ENCODE measurements around the gene SLFN14.

SLFN14 gene

DNA sequence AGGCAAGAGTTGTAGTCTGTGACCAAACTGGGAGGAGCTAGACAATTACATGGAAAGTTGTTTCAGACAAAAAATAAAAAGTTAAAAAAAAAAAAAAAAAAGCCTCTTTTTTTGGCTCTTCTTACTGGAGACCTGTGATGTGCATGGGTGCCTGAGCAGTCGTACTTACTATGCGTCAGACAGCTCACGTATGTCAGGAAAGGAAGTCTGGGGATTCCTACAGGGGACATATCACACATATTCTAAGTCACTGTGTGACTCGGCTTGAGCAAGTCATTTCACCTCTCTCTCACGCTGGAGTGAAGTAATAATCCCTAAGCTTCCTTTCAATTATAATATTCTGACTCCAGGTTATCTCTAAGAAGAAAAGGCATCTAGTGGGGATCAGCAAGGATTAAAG lies 6.0 kb downstream of the SLFN14 start:
- no peak overlapping the region for H3K4me3 ChIP-seq (ENCODE audit: low read depth, low read length)
- ChIA-PET POLR2A (interaction anchor here (0.6 kb wide), 1 partner anchor 9 kb away, joined by 4 read pairs; no protein-coding TSS in a partner anchor), CTCF (interaction anchor here (0.6 to 2.0 kb wide), 7 partner anchors 11 to 316 kb away, joined by 3 to 8 read pairs (median 3); no protein-coding TSS in a partner anchor)
- TF ChIP-seq, protein P1, sequence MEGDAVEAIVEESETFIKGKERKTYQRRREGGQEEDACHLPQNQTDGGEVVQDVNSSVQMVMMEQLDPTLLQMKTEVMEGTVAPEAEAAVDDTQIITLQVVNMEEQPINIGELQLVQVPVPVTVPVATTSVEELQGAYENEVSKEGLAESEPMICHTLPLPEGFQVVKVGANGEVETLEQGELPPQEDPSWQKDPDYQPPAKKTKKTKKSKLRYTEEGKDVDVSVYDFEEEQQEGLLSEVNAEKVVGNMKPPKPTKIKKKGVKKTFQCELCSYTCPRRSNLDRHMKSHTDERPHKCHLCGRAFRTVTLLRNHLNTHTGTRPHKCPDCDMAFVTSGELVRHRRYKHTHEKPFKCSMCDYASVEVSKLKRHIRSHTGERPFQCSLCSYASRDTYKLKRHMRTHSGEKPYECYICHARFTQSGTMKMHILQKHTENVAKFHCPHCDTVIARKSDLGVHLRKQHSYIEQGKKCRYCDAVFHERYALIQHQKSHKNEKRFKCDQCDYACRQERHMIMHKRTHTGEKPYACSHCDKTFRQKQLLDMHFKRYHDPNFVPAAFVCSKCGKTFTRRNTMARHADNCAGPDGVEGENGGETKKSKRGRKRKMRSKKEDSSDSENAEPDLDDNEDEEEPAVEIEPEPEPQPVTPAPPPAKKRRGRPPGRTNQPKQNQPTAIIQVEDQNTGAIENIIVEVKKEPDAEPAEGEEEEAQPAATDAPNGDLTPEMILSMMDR (IDR thresholded peaks at IDR 0.05; ENCODE audit: insufficient read depth, low read length, missing control alignments): no peak
- no peak for DNase-seq (ENCODE audit: low read depth, low spot score)

- TF ChIP-seq, protein P1 (IDR thresholded peaks at IDR 0.05; ENCODE audit: insufficient read depth, low read length, missing control alignments): no peak
- ChIA-PET POLR2A (no interaction called here), CTCF (interaction anchor here (0.6 to 1.2 kb wide), 5 partner anchors 11 to 240 kb away, joined by 3 to 4 read pairs (median 3); no protein-coding TSS in a partner anchor)
These were observed 7.3 kb downstream of the SLFN14 start for GRCh38 chr17:35553310-35553709.

GRCh38 chr17:35548978-35549377 lies 11.6 kb downstream of the SLFN14 start:
- POLR2A ChIA-PET: no interaction called here
- H3K4me3 ChIP-seq (ENCODE audit: low read depth, low read length): no peak overlapping the region
- DNase-seq (ENCODE audit: low read depth, low spot score): no peak
- CTCF ChIA-PET: interaction anchor here (1.1 to 4.1 kb wide), 4 partner anchors 8 to 236 kb away, joined by 3 to 27 read pairs (median 4); no protein-coding TSS in a partner anchor
- TF ChIP-seq, protein P1 (IDR thresholded peaks at IDR 0.05; ENCODE audit: insufficient read depth, low read length, missing control alignments): no peak

More at GRCh38 chr17:35553310-35553709, 7.3 kb downstream of the SLFN14 start:
- no peak for DNase-seq (ENCODE audit: low read depth, low spot score)
- H3K4me3 ChIP-seq (ENCODE audit: low read depth, low read length): no peak overlapping the region

DNA sequence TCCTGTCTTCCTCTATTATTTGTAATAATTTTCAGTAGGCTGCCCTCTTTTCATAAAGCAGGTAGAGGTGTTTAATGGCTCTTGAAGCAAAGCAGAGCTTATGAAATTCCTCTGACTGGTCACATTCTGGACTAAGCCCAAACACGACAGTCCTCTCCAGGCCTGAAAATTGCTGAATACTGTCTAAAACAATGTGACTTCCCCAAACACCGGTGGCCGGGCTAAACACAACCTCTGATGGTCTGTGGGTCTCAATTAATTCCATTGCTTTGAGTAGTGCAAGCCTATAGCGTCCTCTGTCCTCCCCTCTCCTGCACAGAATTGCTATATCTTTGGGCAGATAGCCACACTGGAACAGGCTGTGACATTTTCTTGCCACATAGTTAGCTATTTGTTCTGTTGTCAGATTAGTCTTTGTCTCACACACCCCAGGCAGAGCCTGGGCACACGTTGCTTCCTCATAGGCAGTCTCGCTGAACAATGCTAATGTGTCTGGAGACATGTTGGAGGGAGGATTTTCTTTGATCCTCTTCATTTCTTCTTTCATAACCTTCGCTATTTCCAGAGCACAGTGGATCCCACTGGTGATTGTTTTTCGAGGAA lies 12.3 kb downstream of the SLFN14 start:
- POLR2A ChIA-PET: no interaction called here
- DNase-seq (ENCODE audit: low read depth, low spot score): no peak
- TF ChIP-seq, protein P1 (IDR thresholded peaks at IDR 0.05; ENCODE audit: insufficient read depth, low read length, missing control alignments): no peak
- CTCF ChIA-PET: interaction anchor here (1.4 to 4.1 kb wide), 3 partner anchors 9 to 237 kb away, joined by 3 to 27 read pairs (median 6); no protein-coding TSS in a partner anchor
- H3K4me3 ChIP-seq (ENCODE audit: low read depth, low read length): no peak overlapping the region

GRCh38 chr17:35546487-35546886 lies 14.1 kb downstream of the SLFN14 start:
- no peak overlapping the region for H3K4me3 ChIP-seq (ENCODE audit: low read depth, low read length)
- ChIA-PET POLR2A (no interaction called here), CTCF (no interaction called here)
- no peak for DNase-seq (ENCODE audit: low read depth, low spot score)
- TF ChIP-seq, protein P1 (IDR thresholded peaks at IDR 0.05; ENCODE audit: insufficient read depth, low read length, missing control alignments): no peak

DNA sequence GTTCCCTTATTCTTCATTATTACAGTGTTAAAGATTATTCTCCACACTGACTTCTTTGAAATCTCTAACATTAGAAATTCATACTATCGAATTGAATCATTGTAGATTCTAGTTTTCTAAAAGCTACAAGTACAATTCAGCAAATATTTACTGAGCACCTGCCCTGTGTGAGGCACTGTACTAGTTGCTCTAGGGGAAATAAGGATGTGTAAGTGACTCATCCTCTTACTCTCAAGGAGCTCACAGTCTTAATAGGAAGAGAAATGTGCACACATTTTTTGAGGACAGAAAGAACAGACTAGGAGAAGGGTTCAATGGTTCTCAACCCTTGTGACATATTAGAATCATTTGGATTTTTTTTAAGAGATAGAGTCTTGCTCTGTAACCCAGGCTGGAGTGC lies 15.5 kb downstream of the SLFN14 start:
- no peak for DNase-seq (ENCODE audit: low read depth, low spot score)
- H3K4me3 ChIP-seq (ENCODE audit: low read depth, low read length): no peak overlapping the region
- POLR2A ChIA-PET: no interaction called here
- CTCF ChIA-PET: interaction anchor here (1.9 to 15.0 kb wide), 2 partner anchors 12 to 234 kb away, joined by 6 to 455 read pairs; no protein-coding TSS in a partner anchor
- TF ChIP-seq, protein P1 (IDR thresholded peaks at IDR 0.05; ENCODE audit: insufficient read depth, low read length, missing control alignments): no peak
